Umbilical cord (tissue), 2 donors: ENCODE measurements around the gene RASSF3. TPM values are rescaled to one million over a fixed set of nuclear protein-coding genes. Genes with fewer than 3 reads are reported as not detected.

Source experiments
- DNase-seq: peaks from one replicate; pipeline ENCODE4 v3.0.0-alpha.2; 2015; ENCODE audit warnings: low spot score
- total RNA-seq: library from RNA; depleted of rRNA; stranded (reverse); fragments of >200 nt; gene quantifications from one replicate; pipeline ENCODE4 v1.2.3, GENCODE V29; 2014; ENCODE audit warnings: low replicate concordance; ENCODE audit not compliant: insufficient read depth

RASSF3 gene
- total RNA-seq, 1 donor from 2014 or later = 127 TPM

DNA sequence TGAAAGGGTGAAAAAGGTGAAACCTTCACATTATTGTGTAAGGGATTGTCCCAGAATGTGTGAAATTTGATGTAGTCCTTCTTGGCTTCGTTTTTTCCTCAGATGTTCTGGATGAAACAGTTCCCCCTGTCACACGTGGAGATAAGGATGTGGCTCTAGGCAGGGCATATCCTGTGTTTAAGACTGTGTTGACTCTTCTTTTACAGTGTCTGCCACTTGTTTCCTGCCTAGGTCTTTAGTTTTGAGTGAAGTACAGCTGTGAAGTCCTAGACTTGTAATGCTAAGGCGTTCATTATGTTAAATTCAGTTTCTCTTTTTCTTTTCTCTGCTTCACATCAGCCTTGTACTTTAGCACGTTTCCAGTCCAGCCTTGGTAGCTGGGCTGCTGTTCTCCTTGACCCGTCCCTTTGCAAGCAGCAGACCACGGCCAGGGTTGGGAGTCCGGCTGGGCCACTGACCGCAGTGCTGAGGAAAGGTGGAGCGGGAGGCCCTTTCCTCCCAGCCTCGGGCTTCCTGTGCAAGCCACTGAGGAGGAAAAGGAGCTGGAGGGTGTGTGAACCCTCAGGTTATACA, 59.1 kb downstream of the RASSF3 start:
- DNase-seq = no peak

DNA sequence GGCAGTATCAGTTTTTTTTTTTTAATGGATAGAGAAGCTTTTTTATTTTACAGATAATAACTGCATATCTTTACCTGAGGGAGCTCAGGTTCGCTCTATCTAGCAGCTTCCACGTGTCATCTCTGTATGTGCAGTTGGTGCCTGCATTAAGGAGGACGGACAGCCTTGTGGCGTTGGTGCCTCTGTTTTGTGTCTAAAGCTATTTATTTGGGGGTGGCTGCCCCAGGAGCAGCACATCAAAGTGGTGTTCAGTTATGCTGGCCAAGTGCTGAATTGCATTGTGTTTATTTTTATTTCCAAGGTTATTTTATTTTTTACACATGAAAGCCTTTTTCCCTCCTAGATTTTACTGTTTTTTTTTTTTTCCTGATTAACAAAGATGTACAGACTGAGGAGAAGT, 59.7 kb downstream of the RASSF3 start:
- no peak for DNase-seq

DNA sequence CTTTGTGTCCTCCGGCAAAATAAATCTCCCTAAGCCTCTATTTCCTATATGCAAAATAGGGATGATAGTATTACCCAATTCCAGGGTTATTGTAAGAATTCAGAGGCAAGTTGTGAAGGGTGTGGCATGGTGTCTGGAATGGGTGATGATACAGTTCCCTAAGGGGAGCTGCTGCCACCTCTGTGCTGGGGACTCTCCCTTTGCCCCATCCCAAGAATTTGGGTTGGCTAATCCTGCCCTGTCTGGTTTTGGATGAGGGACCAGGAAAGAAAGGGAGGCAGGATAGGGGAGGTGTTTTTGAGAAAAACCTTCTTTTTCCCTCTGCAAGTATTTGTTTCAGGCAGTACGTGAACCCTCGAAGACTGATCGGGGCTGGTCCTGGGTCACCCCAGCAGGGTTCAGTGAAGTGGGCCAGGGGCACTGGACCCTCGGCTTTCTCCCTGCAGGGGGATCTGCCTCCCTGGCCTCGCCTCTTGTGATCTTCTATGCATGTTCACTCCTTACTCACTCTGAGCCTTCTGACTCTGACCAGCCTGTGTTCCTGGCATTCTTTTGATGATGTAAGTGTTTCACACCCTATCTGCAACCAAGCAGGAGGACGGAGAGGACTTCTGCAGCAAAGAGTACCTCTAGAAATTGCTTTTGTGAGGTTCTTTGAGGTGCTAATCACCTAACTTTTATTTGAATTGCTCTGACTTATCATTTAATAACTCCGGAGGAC, 60.8 kb downstream of the RASSF3 start:
- peak; percentile 68 for DNase-seq

- DNase-seq = no peak
These were observed 61.4 kb downstream of the RASSF3 start for GRCh38 chr12:64671681-64672080.

GRCh38 chr12:64672925-64673409, 62.7 kb downstream of the RASSF3 start:
- peak; percentile 42 for DNase-seq

DNA sequence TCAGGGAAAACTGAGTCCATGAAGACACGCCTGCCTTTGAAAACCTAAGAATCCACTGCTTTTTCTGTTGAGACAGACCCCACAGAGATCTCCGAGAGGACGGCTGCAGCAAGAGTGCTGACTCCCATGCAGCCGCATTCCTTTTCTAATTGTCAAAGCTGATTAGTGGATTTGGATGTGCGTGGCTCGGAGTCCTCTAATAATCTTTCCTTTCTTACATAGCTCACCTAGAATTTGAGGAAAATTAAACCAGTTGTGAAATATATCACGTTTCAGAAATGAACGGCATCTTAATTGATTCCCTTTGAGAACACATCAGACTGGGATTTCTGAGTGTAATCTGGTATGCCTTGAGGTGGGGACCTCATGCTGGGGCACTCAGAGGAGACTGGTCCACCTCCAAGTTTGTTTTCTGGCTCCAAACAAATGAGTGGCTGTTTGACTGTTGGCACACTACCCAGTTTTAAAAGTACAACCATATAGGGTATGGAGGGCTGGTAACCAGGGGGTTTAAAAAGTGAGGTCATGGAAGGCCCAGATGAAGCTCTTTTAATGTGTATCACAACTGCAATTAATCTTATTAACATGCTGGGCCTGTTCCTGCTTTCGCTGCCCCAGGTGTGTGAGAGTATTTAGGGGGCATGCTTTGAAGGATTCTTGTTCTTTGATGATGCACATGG, 63.3 kb downstream of the RASSF3 start:
- peak; percentile 59 for DNase-seq

DNA sequence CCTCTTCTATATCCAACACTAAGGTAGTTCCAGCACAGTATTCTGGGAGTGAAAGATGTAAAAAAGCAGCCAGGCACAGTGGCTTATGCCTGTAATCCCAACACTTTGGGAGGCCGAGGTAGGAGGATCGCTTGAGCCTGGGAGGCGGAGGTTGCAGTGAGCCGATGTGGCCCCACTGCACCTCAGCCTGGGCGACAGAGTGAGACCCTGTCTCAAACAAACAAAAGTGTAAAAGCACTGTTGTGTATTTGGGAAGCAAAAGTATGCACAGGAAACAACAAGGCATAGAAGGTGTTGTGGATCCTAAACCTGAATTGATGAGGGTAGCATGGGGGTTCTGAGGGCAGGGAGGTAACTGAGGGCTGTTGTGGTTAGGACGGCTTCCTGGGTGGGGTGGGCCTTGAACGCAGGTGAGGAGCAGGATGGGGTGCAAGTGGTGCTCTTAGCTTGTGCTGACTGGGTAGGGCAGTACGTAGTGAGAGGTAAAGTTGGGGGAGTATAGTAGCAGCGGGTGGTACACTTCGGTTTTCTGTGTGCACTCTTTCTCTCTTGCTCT, 64.2 kb downstream of the RASSF3 start:
- no peak for DNase-seq

DNA sequence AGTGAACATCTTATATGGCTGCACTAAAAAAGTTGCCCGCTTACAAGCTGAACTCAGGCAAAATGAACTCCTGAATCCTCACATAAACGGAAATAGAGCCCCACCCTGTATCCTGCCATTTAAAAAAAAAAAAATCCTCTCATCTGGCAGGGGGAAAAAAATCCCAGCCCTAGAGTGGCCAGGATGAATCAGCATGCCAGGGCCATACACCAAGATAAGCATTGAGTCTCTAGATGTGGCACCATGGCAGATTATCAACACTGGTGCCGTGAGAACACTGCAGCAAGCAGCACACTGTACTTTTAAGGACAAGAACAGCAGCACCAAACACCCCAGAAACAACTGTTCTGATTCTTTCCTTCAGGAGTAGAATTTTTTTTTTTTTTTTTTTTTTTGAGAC, 65.5 kb downstream of the RASSF3 start:
- DNase-seq = peak; percentile 77

- no peak for DNase-seq
These were observed 68.0 kb downstream of the RASSF3 start for GRCh38 chr12:64678248-64678647.

GRCh38 chr12:64678835-64679234, 68.5 kb downstream of the RASSF3 start:
- DNase-seq = no peak

DNA sequence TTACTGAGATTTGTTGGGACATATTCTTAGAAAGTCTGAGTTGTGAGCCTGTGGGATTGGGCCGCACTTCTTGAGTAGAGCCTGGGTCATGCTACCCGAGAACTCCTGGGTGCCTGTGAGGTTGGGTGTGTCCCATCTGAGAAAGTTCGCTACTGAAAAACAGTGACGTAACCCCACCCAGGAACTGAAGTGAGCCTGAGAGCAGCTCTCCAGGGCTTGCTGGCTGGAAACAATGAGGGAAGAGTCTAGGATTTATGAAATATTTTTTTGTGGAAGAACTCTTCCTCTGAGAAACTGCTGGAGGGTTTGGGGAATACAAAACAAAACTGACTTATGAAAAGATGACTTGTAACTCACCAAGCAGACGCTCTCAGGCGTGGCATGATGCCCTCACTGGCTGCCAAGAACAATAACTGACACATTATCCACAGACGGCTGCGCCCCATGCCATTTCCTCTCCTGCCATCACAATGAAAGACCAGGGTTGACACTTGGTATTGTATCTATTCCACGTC, 69.2 kb downstream of the RASSF3 start:
- peak; percentile 74 for DNase-seq

DNA sequence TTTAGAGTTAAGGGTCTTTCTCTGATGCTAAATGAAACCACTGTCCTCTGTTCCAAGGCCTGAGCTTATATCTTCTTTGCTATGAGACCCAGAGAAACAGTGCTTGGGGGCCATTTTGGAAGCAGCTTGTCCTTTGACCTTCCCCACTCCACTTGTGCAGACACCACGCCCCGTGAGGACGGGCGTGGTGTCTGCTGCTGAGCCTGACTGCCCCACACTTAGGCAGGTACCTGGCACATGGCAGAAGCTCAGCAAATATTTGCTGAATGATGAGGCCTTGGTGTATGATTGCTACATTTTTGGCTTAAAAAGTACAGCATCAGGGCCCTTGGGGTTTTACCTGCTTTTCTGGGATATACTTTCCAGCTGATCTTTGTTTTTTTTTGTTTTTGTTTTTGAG, 69.9 kb downstream of the RASSF3 start:
- no peak for DNase-seq

DNA sequence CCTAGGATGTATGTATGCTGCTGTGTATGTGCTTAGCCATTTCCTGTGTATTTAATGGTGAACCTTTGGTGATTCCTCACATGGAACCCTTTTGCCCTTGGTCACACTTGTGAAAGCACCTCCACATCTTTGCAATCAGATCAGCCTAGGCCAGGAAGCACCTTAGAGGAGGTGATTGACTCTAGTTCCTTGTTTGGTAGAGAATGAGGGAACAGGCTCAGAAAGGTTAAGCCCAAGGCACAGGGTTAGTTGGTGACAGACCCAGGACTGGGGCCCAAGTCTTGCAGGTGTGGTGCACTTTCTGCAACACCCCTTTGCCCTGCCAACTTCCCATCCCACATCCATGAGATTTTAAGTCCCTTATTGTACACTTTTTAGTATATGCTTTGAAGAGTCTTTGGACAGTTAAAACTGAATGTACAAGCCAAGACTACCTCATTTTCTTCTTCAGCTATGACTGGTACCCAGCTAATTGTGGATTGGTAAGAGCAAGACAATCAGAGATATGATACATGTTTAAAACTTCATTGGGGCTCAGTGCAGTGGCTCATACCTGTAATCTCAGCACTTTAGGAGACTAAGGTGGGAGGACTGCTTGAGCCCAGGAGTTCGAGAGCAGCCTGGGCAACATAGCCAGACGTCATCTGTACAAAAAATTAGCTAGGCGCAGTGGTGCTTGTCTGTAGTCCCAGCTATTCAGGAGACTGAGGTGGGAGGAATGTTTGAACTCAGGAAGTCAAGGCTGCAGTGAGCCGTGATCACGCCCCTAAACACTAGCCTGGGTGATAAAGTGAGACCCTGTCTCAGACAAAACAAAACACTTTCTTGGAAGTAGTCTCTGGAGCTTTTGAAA, 71.1 kb downstream of the RASSF3 start:
- no peak for DNase-seq

DNA sequence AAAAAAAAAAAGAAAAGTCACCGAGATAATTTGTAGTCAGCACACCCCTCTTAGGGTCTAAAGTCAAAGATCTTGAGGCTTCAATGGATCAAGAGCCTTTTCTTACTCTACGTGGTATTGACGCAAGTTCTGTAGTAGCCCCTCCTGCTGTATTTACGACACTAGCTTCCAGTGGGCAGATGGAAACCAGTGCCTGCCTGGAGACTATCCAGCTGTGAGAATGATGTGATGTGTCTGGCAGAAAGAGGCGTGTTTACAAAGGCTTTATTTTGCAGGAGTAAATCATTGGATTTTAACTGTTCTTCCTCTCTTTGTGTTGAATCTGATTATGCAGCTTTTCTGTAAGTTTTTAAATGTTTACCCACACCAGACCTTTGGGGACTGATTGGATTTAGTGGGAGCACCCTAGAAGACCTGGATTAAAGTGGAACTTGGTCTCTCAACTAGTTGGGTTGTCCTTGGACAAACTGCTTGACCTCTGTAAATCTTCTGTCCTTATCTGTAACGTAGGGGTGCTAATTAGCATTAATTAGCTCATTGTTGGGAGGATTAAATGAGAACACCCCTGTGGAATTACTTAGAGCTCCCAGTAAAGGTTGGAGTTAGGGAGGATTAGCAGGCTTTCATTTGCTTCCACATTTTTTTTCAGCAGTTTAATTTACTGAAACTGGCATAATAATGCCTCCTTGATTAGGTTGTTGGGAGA, 72.4 kb downstream of the RASSF3 start:
- peak; percentile 97 for DNase-seq

DNA sequence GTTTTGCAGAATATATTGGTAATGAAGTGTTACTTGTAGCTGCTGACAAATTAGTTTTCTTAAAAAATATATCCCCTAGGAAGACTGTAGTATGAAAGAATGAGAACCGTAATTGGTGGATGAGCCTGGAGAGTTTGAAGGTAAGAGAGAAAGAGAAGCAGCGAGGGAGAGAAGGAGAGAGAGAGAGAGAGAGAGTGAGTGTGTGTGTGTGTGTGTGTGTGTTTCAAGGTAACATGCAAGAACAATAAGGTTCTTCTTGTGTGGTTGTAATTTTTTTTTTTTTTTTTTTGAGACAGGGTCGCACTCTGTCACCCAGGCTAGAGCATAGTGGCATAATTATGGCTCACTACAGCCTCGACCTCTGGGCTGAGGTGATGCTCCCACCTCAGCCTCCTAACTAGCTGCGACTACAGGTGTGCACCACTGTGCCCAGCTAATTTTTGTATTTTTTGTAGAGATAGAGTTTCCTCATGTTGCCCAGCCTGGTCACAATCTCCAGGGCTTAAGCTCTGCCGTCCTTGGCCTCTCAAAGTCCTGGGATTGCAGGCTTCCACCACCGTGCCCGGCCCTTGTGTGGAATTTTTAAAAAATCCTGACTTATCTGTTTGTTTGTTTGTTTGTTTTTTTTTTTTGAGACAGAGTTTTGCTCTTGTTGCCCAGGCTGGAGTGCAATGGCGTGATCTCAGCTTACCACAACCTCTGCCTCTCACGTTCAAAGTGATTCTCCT, 73.7 kb downstream of the RASSF3 start:
- DNase-seq = no peak

DNA sequence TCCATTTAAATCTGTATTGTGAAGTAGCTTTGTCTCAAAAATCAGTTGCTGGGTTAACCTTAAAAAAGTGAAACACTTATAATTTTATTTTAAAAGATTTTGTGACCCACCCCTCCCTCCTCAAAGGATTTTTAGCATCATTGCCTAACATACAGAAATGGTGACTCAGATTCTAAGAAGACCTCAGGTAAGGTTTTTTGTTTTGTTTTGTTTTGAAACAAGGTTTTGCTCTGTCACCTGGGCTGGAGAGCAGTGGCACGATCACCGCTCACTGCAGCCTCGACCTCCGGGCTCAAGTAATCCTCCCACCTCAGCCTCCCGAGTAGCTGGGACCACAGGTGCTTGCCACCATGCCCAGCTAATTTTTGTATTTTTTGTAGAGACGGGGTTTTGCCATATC, 74.8 kb downstream of the RASSF3 start:
- no peak for DNase-seq

- DNase-seq = no peak
These were observed 75.3 kb downstream of the RASSF3 start for GRCh38 chr12:64685605-64686004.

GRCh38 chr12:64687816-64688215, 77.5 kb downstream of the RASSF3 start:
- no peak for DNase-seq

GRCh38 chr12:64688219-64688618, 77.9 kb downstream of the RASSF3 start:
- no peak for DNase-seq

GRCh38 chr12:64688715-64689114, 78.4 kb downstream of the RASSF3 start:
- no peak for DNase-seq
